Thyroid gland (tissue), 4 donors: ENCODE data around the gene TBC1D13.

Experiments used
- POLR2A ChIP-seq, 2 donors: fragments of 450-650 bp; IDR thresholded peaks; one replicate each; pipeline ENCODE4 v1.6.1; 2017; ENCODE audit warnings: antibody characterized with exemption in 2 of 2, mild to moderate bottlenecking in 2 of 2, moderate library complexity in 1 of 2
- TF ChIP-seq, protein P1 (sequence below), 6 experiments: fragments of 200-600 bp in 3 of 6; fragments of 450-650 bp in 3 of 6; sonication (generic) in 3 of 6; IDR thresholded peaks; one replicate each; pipeline ENCODE4 v1.5.1; 2016 to 2019; ENCODE audit warnings: antibody characterized with exemption in 6 of 6, mild to moderate bottlenecking in 2 of 6, inconsistent platforms in 1 of 6, moderate library complexity in 1 of 6

DNA sequence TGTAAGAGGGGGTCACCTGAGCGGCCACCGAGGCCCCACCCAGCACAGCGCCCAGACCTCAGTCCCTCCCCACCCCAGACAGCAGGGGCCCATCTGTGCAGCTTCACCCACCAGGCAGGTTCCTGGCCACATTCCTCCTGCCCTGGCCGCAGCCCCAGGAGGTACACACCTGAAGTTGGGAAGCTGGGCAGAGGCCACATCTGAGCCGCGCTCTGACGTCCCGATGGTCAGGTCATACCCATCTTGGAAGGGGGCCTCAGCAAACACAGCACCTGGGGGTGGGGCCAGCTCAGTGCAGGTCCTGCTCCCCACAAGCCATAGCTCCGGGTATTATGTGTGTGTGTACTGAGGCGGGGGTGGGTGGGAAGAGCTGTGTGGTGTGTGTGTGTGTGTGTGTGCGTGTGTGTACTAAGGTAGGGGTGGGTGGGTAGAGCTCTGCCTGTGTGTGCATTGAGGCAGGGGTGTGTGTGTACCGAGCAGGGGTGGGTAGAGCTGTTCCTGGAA, 36.9 kb downstream of the TBC1D13 start:
- TF ChIP-seq, protein P1, sequence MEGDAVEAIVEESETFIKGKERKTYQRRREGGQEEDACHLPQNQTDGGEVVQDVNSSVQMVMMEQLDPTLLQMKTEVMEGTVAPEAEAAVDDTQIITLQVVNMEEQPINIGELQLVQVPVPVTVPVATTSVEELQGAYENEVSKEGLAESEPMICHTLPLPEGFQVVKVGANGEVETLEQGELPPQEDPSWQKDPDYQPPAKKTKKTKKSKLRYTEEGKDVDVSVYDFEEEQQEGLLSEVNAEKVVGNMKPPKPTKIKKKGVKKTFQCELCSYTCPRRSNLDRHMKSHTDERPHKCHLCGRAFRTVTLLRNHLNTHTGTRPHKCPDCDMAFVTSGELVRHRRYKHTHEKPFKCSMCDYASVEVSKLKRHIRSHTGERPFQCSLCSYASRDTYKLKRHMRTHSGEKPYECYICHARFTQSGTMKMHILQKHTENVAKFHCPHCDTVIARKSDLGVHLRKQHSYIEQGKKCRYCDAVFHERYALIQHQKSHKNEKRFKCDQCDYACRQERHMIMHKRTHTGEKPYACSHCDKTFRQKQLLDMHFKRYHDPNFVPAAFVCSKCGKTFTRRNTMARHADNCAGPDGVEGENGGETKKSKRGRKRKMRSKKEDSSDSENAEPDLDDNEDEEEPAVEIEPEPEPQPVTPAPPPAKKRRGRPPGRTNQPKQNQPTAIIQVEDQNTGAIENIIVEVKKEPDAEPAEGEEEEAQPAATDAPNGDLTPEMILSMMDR (IDR thresholded peaks at IDR 0.05) = no peak
- TF ChIP-seq POLR2A (IDR thresholded peaks at IDR 0.05) = no peak
